ENCODE measurements around the gene STARD9. TPM values are rescaled to one million over a fixed set of nuclear protein-coding genes. Genes with fewer than 3 reads are reported as not detected.
A peak's percentile ranks its signal among the peaks of the same experiment; 100 is the strongest.
"Not testable (repeated sequence)": the region's sequence is repeated elsewhere in the genome, so short reads cannot be mapped to it uniquely, and the experiment has no call there.

Gene STARD9
- total and polyA plus RNA-seq, 2 experiments from 2014 or later: 0.60 to 1.4 TPM

GRCh38 chr15:42672444-42672843, 97.0 kb downstream of the STARD9 start:
- H2AFZ ChIP-seq: no peak overlapping the region
- no peak overlapping the region for H3K4me3 ChIP-seq
- in situ Hi-C loops (cut with MboI): no loop called here
- H3K27me3 ChIP-seq (replicated peaks; ENCODE audit: insufficient read depth): no peaks in the 10 kb centered on the region
- H3K9me3 ChIP-seq (ENCODE audit: low read depth): no peaks in the 10 kb centered on the region
- H4K20me1 ChIP-seq (ENCODE audit: insufficient read depth): no peaks in the 10 kb centered on the region
- H3K4me1 ChIP-seq (ENCODE audit: insufficient read depth): no peaks in the 10 kb centered on the region
- no peaks in the 10 kb centered on the region for H3K36me3 ChIP-seq (ENCODE audit: low read depth)
- WGBS, 2 experiments (ENCODE audit: low coverage in 1 of 2, low lambda C conversion rate in 2 of 2, missing lambda C conversion rate in 2 of 2): 98 to 99% methylated on average over 5 of the region's 5 CpGs
- H3K9ac ChIP-seq: no peak overlapping the region
- H3K4me2 ChIP-seq (ENCODE audit: unreplicated experiment): no peak overlapping the region
- no peaks in the 10 kb centered on the region for H3K79me2 ChIP-seq (ENCODE audit: insufficient read depth)
- no peaks in the 10 kb centered on the region for H3K9me2 ChIP-seq (ENCODE audit: insufficient read depth)
- H3K27ac ChIP-seq: no peak overlapping the region
- DNase-seq: no peak
- TF ChIP-seq EZH2 (IDR thresholded peaks at IDR 0.05; ENCODE audit: insufficient read depth, poor library complexity, severe bottlenecking) (no peak), EZH2phosphoT487 (IDR thresholded peaks at IDR 0.05; ENCODE audit: insufficient read depth, low read depth) (no peak)
- H3F3A ChIP-seq (ENCODE audit: insufficient read depth): no peaks in the 10 kb centered on the region

- H3K9ac ChIP-seq: no peak overlapping the region
- H3F3A ChIP-seq (ENCODE audit: insufficient read depth): no peaks in the 10 kb centered on the region
- H3K4me1 ChIP-seq (ENCODE audit: insufficient read depth): no peaks in the 10 kb centered on the region
- no peaks in the 10 kb centered on the region for H3K27me3 ChIP-seq (replicated peaks; ENCODE audit: insufficient read depth)
- no peaks in the 10 kb centered on the region for H3K9me3 ChIP-seq (ENCODE audit: low read depth)
- no peaks in the 10 kb centered on the region for H3K79me2 ChIP-seq (ENCODE audit: insufficient read depth)
- no peak overlapping the region for H3K4me2 ChIP-seq (ENCODE audit: unreplicated experiment)
- no peak overlapping the region for H3K27ac ChIP-seq
- H3K9me2 ChIP-seq (ENCODE audit: insufficient read depth): no peaks in the 10 kb centered on the region
- TF ChIP-seq EZH2phosphoT487 (IDR thresholded peaks at IDR 0.05; ENCODE audit: insufficient read depth, low read depth) (no peak), EZH2 (IDR thresholded peaks at IDR 0.05; ENCODE audit: insufficient read depth, poor library complexity, severe bottlenecking) (no peak)
- 93 to 96% methylated on average over 6 of the region's 6 CpGs for WGBS, 2 experiments (ENCODE audit: low coverage in 1 of 2, low lambda C conversion rate in 2 of 2, missing lambda C conversion rate in 2 of 2)
- H3K4me3 ChIP-seq: no peak overlapping the region
- DNase-seq: no peak
- H2AFZ ChIP-seq: no peak overlapping the region
- in situ Hi-C loops (cut with MboI): no loop called here
- H3K36me3 ChIP-seq (ENCODE audit: low read depth): no peaks in the 10 kb centered on the region
- no peaks in the 10 kb centered on the region for H4K20me1 ChIP-seq (ENCODE audit: insufficient read depth)
These were observed 99.1 kb downstream of the STARD9 start for GRCh38 chr15:42674472-42674871.

- Histone ChIP-seq H3K9me3 (ENCODE audit: low read depth) (no peaks in the 10 kb centered on the region), H3K9ac (no peak overlapping the region), H2AFZ (no peak overlapping the region), H3K9me2 (ENCODE audit: insufficient read depth) (no peaks in the 10 kb centered on the region), H3K27ac (no peak overlapping the region), H3K79me2 (ENCODE audit: insufficient read depth) (no peaks in the 10 kb centered on the region), H3K27me3 (replicated peaks; ENCODE audit: insufficient read depth) (no peaks in the 10 kb centered on the region), H3K36me3 (ENCODE audit: low read depth) (no peaks in the 10 kb centered on the region), H4K20me1 (ENCODE audit: insufficient read depth) (no peaks in the 10 kb centered on the region), H3K4me2 (ENCODE audit: unreplicated experiment) (no peak overlapping the region), H3K4me1 (ENCODE audit: insufficient read depth) (no peaks in the 10 kb centered on the region), H3K4me3 (no peak overlapping the region), H3F3A (ENCODE audit: insufficient read depth) (peaks cover 4% of the 10 kb centered on the region; the same call in 1 of the 2 replicates)
- in situ Hi-C loops (cut with MboI): no loop called here
- no peak for DNase-seq
- no peak for TF ChIP-seq EZH2phosphoT487 (IDR thresholded peaks at IDR 0.05; ENCODE audit: insufficient read depth, low read depth)
- TF ChIP-seq EZH2 (IDR thresholded peaks at IDR 0.05; ENCODE audit: insufficient read depth, poor library complexity, severe bottlenecking): no peak
- WGBS, 2 experiments (ENCODE audit: low coverage in 1 of 2, low lambda C conversion rate in 2 of 2, missing lambda C conversion rate in 2 of 2): 88 to 100% methylated on average over 1 of the region's 1 CpG
These were observed 99.6 kb downstream of the STARD9 start for GRCh38 chr15:42675021-42675420.

- Histone ChIP-seq H3F3A (ENCODE audit: insufficient read depth) (peaks cover 5% of the 10 kb centered on the region; the same call in 1 of the 2 replicates), H3K27me3 (replicated peaks; ENCODE audit: insufficient read depth) (no peaks in the 10 kb centered on the region), H3K4me2 (ENCODE audit: unreplicated experiment) (no peak overlapping the region), H3K9me3 (ENCODE audit: low read depth) (no peaks in the 10 kb centered on the region), H3K9ac (no peak overlapping the region), H3K9me2 (ENCODE audit: insufficient read depth) (no peaks in the 10 kb centered on the region), H3K79me2 (ENCODE audit: insufficient read depth) (no peaks in the 10 kb centered on the region), H3K4me1 (ENCODE audit: insufficient read depth) (no peaks in the 10 kb centered on the region), H3K36me3 (ENCODE audit: low read depth) (no peaks in the 10 kb centered on the region; the same call in 1 of the 2 replicates), H2AFZ (no peak overlapping the region), H4K20me1 (ENCODE audit: insufficient read depth) (no peaks in the 10 kb centered on the region), H3K27ac (no peak overlapping the region), H3K4me3 (no peak overlapping the region)
- in situ Hi-C loops (cut with MboI): no loop called here
- TF ChIP-seq EZH2phosphoT487 (IDR thresholded peaks at IDR 0.05; ENCODE audit: insufficient read depth, low read depth): no peak
- TF ChIP-seq EZH2 (IDR thresholded peaks at IDR 0.05; ENCODE audit: insufficient read depth, poor library complexity, severe bottlenecking): no peak
- DNase-seq: no peak
- WGBS, 2 experiments (ENCODE audit: low coverage in 1 of 2, low lambda C conversion rate in 2 of 2, missing lambda C conversion rate in 2 of 2): 91% methylated on average over 7 of the region's 7 CpGs
These were observed 104.1 kb downstream of the STARD9 start for GRCh38 chr15:42679285-42680141.

GRCh38 chr15:42680142-42680482, 104.7 kb downstream of the STARD9 start:
- H4K20me1 ChIP-seq (ENCODE audit: insufficient read depth); H3K36me3 ChIP-seq (ENCODE audit: low read depth); H3K9me3 ChIP-seq (ENCODE audit: low read depth); H3K9me2 ChIP-seq (ENCODE audit: insufficient read depth); in situ Hi-C loops (cut with MboI); H3K4me1 ChIP-seq (ENCODE audit: insufficient read depth); H3K27me3 ChIP-seq (replicated peaks; ENCODE audit: insufficient read depth); H2AFZ ChIP-seq; H3F3A ChIP-seq (ENCODE audit: insufficient read depth); H3K4me2 ChIP-seq (ENCODE audit: unreplicated experiment); H3K4me3 ChIP-seq; H3K9ac ChIP-seq; H3K27ac ChIP-seq; H3K79me2 ChIP-seq (ENCODE audit: insufficient read depth): not testable (repeated sequence)
- 86 to 87% methylated on average over 5 of the region's 5 CpGs for WGBS, 2 experiments (ENCODE audit: low coverage in 1 of 2, low lambda C conversion rate in 2 of 2, missing lambda C conversion rate in 2 of 2)
- DNase-seq: peak; percentile 42

Data from GM23248 (cell line).